CD4-positive, alpha-beta T cell treated with Interleukin-12 subunit alpha and Interleukin-12 subunit beta, for 1 hour (primary cell): Measurements from ENCODE around the gene ACAP3.

ENCODE experiments used
- DNase-seq: peaks from one replicate; pipeline ENCODE4 v3.0.0-alpha.2; 2020

ACAP3 gene

DNA sequence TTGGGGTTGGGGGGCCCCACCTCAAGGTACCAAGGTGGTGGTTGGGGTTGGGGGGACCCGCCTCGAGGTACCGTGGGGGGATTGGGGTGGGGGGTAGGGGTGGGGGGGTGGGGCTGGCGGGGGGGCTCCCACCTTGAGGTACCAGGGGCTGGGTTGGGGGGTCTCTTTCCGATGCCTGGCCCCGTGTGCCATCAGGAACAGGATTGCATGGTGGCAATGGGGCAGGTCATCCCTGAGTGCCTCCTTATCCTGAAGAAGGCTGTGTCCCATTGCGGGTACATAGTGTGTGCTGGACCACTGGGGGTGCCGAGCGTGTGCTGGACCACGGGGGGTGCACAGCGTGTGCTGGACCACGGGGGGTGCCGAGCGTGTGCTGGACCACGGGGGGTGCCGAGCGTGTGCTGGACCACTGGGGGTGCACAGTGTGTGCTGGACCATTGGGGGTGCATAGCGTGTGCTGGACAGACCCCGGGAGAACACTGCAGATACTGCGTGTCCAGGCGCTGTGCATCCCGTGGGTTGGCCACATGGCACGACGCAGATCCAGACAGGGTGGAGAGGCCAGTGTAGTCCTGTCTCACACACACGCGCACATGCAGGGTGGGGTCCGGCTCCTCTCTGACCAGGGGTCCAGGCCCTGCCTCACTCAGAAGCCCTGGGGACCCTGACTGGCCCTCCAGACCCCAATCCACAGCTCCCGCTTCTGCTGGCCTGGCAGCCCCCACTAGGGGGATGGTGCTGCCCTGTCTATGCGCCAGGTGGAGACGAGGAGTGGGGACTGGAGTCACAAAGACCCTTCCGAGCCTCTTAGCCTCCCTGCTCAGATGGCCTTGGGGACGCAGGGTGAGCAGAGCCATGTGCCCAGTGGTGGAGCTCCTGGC lies 23.3 kb downstream of the ACAP3 start:
- DNase-seq, result no peak

DNA sequence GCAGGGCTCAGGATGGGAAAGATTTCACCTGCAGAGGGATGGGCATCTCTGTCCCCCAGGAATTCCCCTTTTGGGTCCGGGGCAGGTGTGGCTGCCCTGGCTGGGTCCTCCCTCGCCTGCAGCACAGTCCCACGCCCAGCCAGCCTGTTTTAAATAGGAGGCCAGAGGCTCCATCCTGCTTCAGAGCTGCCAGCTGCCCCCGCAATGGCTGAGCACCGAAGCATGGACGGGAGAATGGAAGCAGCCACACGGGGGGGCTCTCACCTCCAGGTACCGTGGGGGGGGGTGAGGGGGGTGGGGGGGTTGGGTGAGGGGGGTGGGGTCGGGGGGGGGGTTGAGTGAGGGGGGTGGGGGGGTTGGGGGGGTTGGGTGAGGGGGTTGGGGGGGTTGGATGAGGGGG lies 23.9 kb downstream of the ACAP3 start:
- no peak for DNase-seq

DNA sequence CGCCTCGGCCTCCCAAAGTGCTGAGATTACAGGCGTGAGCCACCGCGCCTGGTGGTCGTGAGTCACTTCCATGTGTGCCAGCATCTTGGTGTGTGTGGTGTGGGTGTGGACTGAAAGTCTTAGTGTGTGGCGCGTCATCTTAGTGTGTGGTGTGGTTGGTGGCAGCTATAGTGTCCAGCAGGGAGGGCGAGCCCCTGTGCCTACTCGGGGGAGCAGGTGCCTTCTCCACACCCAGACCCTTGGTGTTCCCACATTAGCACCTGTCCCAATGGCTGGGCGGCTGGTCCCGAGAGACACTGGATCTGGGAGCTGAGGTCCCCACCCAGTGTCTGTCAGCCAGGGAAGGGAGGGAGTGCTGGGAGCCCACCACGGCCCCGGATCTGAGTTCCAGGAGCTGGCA lies 24.7 kb downstream of the ACAP3 start:
- no peak for DNase-seq

DNA sequence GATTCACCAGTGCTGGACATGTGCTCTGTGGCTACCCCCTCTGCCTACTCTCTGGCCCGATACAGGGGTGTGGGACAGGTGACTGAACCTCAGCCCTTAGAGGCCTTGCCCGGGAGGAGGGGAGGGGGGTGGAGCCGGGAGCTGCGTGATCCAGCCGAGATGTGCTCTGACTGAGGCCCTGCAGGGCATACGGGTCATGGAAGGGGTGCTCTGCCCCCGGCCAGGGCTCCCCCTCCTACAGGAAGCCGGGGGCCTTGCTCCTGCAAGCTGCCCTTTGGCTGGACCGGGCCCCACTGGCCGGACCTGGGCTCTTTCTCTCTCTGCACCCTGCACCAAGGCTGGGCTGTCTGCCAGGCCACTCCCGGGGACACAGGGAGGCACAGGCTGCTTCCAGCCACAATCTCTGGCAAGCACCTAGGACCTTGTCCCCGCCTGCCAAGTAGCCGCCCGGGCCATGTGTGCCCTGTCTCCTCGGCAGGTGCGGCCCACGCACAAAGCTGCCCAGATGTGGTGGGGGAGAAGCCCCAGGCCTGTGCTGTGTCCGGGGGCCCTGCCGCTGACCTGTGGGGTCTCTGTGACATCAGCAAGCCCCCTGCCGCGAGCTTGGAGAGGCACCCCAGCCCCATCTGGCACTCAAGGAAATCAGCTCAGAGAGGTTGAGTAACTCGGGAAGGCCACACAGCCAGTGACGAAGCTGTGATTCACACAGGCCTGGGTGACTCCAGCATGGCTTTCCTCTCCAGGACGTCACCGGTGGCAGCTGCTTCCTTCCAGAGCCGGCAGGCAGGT lies 26.0 kb downstream of the ACAP3 start:
- DNase-seq, result no peak

DNA sequence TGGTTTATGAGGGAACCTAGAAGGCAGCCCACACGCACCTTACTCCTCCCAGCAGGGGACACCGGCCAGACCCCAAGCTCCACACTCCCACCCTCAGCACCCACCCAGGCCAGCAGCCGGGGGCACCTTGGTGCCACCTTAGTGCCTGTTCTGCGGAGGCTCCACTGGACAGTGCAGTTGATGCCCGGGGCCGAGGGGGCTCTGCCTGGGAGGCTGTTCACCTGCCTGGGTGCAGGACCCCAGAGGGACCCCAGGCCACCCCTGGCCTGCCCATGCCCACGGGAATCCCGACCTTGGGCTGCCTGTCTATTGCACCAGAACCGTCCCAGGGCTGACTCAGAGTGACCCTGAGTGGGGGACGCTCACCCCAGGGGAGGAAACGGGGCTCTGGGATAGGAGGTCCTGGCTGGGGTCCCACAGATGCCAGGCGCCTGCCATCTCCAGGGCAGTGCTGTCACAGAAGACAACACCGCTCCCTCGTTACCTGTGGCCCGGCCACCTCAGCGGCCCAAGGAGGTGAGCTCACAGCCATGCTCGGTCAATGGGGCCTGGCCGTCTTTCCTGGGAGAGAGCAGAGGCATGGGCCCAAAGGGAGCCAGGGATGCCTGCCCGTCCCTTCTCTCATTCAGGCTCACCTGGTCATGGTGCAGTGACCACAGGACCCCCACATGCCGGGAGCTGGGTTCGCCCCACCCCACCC lies 26.8 kb downstream of the ACAP3 start:
- no peak for DNase-seq

DNA sequence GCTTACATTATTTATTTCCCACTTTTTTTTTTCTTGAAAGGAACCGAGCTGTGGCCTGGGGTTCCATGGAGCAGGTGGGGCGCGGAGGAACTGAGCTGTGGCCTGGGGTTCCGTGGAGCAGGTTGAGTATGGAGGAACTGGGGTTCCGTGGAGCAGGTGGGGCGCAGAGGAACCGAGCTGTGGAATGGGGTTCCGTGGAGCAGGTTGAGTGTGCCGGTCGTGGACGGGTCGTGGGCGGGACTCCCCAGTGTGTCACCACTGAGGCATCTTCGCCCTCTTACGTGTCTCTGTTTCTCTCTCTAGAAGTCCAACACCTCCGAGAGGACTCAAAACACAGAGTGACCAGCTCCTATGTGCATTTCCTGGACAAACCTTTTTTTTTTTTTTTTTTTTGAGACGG lies 28.7 kb downstream of the ACAP3 start:
- DNase-seq, result no peak

DNA sequence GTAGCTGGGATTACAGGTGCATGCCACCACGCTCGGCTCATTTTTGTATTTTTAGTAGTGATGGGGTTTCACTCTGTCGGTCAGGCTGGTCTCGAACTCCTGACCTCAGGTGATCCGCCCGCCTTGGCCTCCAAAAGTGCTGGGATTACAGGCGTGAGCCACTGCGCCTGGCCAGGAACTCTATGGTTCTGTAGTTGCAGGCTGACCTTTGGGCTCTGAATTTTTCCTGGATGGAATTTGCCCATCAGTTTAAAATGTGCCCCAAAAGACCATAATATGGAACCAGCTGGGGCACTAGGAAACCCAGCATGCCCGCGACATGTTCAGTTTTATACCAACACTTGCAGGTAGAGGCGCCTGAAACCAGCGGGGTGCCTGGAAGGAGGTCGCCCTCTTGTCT lies 29.1 kb downstream of the ACAP3 start:
- no peak for DNase-seq

DNA sequence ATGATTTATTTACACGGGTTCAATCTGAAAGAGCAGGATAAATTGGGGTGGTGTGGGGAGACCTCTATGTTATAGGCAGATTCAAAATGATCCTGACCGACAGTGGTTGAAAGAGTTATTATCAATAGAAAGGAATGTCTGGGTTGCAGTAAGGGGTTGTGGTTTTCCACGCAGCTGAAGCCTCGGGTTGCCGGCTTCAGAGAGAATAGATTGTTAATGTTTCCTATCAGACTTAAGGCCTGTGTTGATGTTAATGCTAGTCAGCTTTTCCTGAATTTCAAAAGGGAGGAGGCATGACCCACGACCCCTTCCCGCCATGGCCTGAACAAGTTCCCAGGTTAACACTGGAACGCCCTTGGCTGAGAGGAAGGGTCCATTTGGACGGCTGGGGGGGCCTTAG lies 31.9 kb downstream of the ACAP3 start:
- DNase-seq, result no peak

DNA sequence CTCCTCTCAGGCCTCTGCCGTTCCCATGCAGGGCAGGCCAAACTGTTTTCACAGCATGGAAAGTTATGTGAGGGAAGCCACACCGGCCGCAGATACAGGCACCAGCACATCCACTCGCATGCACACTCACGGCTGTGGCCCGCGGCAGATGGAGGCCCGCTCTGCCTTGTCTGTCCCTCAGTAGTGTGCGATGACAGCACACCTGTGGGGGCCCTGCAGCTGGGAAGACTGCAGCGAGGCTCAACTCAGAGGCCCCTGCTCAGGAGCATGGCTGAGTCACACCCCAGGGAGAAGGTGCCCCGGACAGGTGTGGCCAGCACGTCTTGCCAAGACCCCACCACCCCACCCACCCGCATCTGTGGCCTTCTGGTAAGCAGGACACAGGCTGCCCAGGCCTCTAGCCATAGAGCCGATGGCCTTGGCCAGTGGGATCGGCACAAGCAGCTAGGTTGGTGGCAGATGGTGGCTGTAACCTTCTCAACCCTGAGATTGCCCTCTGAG lies 32.7 kb downstream of the ACAP3 start:
- no peak for DNase-seq

DNA sequence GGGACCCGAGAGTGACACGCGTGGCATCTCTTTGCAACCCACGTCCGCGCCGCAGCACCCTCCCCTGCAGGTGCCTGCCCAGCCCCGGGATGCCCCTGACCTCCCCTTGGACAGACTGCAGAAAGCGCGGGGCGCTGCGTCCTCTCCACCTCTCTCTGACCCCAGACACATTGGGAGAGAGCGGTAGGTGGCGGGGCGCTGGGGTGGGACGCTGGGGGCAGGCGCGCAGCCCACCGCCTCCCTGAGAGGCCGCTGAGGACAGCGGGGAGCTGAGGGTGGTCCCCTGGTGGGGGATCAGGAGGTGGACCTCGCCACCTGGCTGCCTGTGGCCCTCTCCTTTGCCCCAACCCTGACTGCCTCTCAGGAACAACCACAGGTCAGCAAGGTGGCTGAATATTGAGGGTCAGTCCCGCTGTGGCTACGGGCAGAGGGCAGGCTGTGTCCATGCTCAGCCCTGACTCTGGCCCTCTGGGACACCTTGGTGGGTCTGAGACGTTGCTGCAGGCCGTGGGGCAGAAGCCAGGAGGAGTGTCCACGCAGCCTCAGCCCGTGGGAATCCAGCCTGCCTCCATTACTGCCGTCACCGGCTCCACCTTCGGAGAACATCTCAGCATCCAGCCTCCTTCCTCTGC lies 33.3 kb downstream of the ACAP3 start:
- no peak for DNase-seq

DNA sequence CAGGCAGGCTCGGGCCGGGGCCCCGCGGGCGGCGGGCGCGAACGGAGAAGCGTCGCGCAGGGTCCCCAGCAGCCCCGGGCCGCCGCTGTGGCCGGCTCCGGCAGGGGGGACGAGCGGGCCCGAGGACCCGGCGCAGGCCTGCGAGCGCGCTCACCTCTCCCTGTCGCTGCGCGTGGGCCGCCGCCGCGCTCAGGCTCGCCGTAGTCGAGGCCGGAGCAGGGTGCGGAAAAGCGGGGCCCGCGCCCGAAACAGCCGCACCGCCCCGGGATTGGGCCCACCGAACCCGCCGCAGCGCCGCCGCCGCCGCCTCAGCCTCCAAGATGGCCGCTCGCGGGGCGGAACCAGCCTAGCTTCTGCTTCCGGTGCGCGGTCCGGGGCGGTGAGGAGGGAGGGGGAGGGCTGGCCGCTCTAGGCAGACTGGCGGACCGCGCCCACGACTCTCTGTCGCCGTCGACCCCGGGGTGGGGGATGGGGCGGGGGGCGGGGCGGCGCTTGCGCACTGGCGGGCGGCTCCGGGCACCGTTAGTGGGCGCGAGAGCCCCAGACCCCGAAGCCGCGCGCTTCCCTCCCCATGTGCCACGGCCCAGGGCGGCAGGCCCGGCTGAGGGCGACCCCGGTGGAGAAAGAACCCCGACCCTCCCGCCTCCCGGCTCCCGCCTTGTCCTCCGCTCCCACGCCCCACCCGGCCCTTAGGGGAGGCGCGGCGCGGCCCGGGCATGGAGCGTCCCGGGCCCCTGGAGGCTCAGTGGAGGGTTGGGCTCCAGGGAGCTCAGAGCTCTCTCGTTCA lies 34.0 kb downstream of the ACAP3 start, which contains the start of gene UBE2J2:
Gene UBE2J2 (minus strand): TSS at position 343 of the 787 bp plus-strand sequence. CDS start 5,862 bp downstream, outside the sequence.
- DNase-seq, result peak; percentile 94

DNA sequence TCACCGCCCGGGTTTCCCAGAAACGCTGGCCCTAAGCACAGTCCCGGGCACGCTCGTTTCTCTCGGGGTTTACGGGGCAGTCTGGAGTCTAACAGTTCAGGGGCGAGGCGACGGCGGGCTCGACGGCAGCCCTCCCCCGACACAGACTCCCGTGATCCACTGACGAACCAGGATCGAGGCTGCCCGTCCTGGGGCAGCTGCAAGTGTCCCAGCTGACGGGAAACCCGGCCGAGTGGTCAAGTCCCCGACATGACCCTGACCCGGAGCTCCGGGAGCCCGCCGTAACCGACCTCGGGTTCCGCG lies 34.6 kb downstream of the ACAP3 start:
- no peak for DNase-seq

DNA sequence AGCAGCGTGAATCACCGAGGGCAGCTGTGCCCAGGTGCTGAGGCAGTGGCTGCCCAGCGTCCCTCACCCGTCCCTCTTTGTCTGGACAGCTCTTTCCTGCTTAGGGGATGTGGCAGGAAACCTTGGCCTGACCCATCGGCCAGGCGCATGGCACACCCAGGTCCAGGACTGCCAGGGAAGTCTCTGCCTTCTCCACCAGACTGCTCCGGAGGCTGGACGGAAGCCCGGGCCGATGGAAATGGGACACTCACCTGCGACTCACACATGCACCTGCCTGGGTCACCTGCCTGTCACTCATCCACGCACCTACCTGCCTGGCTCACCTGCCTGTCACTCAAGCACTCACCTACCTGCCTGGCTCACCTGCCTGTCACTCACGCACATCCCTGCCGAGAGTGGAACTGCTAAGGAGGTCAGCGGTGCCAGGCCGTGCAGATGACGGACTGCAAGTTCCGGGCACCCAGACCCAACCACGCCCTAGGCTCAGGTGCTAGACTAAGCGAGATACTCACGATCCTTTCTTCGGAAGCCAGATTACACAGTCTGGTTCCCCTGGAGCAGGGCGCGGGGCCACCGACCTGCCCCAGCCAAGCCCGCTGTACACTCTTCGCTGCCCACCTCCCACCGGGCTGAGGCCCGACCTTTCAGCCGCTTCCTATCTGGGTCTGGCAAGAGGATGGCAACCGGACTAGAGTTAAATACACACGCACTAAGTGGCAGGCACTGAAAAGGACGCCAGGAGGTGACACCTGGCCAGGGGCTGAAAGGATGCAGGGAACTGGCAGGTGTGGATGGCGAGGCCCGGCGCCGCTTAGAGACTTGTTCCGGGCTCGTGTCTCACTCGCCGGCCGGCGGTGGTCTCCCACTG lies 35.2 kb downstream of the ACAP3 start:
- no peak for DNase-seq

DNA sequence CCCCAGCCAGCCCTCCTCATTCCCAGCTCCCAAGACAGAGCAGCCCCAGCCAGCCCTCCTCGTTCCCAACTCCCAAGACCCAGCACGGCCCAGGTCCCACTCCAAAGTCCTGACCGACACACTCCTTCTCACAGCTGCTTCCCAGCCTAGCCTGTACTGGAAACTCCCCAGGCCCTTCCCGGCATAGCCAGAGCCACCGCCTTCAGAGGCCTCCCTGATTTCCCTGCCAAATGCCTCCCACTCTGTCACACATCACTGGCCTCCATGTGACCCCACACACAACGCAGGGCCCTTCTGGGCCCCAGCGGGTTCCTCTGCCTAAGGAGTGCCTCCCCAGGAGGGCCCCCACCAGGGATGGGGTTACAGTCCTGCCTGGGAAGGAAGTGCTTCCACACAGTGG lies 36.9 kb downstream of the ACAP3 start:
- DNase-seq, result no peak

DNA sequence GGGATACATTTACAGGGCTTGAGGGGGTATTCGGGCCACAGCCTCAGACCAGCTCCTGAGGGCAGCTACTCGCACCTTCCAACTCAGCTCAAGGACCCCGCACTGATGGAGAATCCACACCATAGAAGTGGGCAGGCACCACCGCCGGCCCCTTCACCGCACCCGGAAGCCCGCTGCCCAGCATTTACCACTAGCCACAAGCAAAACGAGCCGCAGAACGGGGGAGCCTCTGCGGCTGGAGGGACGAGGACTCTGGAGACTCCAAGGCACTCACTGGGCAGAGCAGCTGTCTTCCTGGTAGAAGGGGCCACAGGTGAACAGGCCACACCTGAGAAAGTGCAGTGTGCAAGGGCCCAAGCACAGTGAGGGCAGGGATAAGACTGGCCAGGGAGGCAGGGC lies 39.4 kb downstream of the ACAP3 start:
- DNase-seq, result no peak

DNA sequence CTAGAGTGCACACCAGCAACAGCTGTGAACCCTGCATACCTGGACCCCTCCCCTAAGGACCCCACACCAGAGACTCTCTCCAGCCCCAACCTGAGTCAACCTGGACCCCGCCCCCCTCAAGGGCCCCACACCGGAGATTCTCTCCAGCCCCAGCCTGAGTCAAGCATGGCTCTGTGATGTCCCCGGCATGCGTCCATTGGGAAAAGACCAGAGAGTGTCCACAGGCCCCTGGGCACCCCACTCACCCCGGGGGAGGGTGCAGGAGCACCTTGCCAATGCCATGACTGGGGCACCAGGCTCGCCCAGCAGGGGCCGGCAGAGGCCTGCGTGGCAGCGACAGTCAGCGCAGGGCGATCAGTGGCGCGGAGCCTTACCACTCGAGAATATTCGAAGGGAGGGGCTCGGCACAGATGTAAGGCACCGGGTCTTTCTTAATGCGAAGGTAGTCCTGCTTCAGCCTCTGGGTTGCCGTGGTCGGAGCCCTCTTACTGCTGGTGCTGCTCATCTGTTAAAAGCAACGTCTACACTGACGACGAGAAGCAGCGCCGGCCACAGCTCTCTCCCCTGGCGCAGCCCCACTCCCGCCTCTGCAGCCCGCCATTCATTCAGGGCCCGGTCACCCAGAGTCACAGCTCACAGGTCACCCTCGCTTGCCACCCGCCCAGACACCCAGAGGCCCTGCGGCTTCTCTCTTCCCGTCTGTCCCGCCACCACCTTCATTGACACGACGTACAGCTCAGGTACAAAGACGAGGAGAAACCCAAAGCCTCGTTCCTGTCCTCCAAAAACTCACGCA lies 40.0 kb downstream of the ACAP3 start:
- no peak for DNase-seq

DNA sequence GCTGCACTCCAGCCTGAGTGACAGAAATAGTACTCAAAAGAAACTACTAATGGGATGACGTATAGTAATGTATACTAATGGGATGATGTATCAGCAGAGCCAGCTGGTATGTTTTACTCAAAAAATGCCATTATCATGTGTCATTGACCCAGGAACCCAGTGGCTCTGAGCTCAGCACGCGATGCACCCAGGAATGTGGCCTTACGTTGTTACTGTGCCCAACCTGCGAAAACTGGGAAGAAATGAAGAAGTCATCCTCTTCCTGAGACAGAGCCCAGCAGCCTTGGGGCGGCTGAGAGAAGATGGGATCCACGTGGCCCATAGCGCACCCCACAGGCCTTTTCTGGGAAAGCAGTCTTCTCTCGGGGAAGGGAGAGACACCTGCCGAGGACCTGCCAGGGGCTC lies 42.9 kb downstream of the ACAP3 start:
- DNase-seq, result peak; percentile 23

DNA sequence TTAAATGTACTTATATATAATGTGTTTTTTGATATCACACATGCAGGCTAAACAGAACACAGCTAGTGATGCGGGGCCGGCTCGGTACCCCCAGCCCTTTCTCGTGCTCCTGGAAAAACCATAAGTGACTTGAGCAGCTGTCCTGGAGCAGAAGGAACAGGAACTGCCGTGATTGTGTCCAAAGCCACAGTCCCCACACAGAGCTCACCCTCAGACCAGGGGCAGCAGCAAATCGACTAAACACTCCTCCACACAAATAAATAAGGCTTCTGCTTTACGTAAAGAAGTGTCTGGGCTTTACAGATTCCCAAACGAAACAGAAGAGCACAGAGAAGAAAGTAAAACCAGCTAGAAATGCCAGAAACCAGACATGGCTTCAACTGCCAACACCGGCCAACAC lies 43.7 kb downstream of the ACAP3 start:
- no peak for DNase-seq

DNA sequence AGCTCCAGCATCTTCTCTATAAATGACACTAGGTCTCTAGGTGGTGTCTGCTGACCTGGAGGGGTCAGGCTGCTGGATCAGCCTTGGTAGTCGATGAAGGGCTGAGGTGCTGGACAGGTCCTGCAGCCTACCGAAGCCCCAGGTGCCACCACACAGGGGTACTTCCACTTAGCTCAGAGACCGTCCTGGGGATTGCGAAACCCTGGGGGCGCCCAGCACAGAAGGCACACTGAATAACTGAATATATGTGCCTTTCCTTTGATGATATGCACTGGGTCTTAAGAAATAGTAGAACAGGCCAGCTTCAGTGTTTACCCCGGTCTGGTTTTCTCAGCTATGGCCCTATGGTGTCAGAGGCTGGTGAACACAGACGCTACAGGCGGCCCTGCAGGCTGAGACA lies 45.0 kb downstream of the ACAP3 start:
- no peak for DNase-seq

DNA sequence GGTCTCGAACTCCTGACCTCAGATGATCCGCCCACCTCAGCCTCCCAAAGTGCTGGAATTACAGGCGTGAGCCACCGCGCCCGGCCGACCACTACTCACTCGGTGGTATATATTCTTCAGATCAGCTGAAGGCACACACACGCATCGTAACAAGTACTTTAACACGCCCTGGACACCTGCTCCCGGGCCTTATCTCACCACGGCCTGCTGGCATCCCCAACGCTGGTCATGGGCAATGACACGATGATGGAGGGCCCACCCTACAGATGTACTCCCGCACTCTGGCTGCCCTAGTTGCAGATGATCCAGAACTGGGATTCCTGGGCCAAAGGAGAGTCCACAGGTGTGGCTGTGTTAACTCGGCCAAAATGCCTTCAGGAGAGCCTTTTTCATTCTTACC lies 45.7 kb downstream of the ACAP3 start:
- no peak for DNase-seq
